Adipose tissue (tissue), 3 donors: ENCODE results near the gene RSPO1. TPM values are rescaled to one million over a fixed set of nuclear protein-coding genes. Genes with fewer than 3 reads are reported as not detected.
A peak's percentile ranks its signal among the peaks of the same experiment; 100 is the strongest.
"Not testable (repeated sequence)": the region's sequence is repeated elsewhere in the genome, so short reads cannot be mapped to it uniquely, and the experiment has no call there.

ENCODE experiments used
- H3K27ac ChIP-seq: one replicate; pipeline ENCODE4 v1.5.1; 2013; ENCODE audit warnings: low read depth, low read length
- WGBS, 3 donors: extraction: QIAGEN DNeasy Blood & Tissue Kit; methylation state at CpG; one replicate each; pipeline ENCODE4 v1.1.7; 2013; 5-methylcytosine and 5-hydroxymethylcytosine counted together
- polyA plus RNA-seq, 3 donors: library from polyadenylated mRNA; stranded (reverse); fragments of 200-250 nt; gene quantifications; one replicate each; pipeline ENCODE4 v1.2.3, GENCODE V29; 2013
- donor health status: healthy with polysubstance abuse.
- donor health status: Bipolar disorder and iron deficiency.
- donor health status: healthy.

Gene RSPO1
- polyA plus RNA-seq, 3 donors: 0.07 to 1.5 (median 0.77) TPM

DNA sequence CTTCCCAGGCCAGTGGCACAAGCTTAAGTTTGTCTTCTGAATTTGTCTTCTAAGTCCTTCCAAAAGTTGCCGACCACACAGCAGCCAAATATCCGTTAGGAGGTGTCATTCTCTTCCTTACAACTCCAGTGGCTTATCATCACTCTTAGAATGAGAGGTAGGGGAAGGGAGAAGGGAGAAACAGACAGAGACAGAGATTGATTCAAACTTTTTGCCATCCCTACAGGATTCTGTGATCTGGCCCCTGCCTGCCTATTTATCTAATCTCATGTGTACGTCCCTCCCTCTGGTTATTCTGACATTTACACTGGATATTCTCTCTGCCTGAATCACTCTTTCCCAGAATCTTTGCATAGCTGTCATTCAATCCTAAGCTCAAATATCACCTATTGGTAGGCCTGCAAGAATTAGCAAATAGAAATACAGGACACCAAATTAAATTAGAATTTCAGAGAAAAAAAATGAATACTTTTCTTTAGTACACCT lies 38.5 kb downstream of the RSPO1 start:
- 0 to 5% (median 0%) methylated on average over 2 to 3 of the region's 3 CpGs for WGBS, 3 donors

DNA sequence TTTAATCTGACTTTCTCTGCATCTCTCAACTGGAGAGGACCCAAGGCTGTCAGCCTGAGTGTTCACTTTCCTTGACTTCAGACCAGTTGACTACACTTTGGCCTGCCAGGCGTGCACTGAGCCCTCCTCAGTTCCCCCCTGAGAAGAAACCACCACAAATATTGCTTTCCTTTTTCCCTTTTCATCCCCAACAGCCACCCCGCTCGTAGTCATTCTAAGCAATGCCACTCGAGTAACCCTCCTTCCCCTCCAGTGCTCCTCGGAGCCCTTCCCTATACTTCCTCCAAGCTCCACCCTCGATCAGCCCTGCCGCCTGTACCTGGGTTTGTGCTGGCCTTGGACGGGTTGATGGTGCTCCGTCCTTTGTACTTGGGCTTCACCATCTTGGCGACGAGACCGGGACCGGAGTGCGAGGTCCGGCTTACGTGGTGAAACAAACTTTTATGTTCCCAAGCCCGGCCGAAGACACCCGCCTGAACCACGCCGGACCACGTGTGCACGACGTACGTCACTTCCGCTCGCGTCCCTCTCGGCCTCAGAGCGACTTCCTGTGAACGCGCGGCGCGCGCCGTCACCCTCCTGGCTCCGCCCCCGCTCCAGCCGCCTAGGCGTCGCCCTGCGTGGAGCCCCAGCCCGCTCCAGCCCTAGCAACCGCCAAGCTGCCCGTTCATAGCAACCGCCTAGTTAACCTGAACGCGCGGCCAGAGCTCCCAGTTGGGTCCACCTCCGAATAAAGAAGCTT lies 39.1 kb downstream of the RSPO1 start, which contains the start of gene GNL2:
GNL2 (minus strand) TSS at position 498 of the 742 bp plus-strand sequence; CDS start at position 383, 115 bp downstream.
- 0 to 1% (median 0%) methylated on average over 49 to 51 of the region's 51 CpGs for WGBS, 3 donors
- H3K27ac ChIP-seq: peak within 1 kb of the TSS; percentile 49

More for the DNA sequence above, 38.5 kb downstream of the RSPO1 start:
- no peak overlapping the region for H3K27ac ChIP-seq

DNA sequence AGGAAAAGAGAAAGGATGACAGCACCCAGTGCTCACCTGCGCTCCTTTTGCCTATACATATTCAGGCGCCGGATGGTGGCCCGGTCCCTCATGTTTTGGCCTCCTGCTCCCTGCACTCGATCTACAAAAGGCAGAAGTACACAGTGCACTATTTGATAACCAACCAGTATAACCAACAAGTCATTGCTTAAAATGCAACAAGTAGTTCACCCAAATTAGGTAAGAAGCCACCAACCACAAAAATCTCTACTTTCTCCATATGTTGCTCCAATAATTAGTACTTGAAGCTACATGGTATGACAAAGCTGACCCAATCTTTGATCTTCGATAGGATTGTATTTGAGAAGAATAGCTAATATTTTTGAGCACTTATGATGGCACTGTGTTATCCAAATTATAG lies 41.0 kb downstream of the RSPO1 start:
- no peak overlapping the region for H3K27ac ChIP-seq

DNA sequence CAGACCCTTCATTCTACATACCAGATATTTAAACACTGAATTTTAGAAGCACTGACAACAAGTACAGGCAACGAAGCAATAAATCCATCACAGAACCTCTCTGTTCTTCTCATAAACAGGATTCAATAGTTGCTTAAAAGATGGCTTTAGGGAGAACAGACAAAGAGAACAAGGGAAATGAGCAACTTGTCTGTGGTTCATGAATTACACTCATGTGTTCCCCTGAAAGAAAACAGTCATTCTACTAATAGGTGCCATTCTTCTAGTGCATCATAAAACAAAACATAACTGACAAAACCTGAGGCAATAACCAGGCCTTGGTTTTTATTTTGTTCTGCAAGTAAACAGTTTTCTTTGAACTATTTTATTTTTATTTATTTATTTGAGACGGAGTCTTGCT lies 45.8 kb downstream of the RSPO1 start:
- 90 to 94% (median 92%) methylated on average over 2 of the region's 2 CpGs for WGBS, 3 donors
- no peak overlapping the region for H3K27ac ChIP-seq

More for the DNA sequence above, 41.0 kb downstream of the RSPO1 start:
- WGBS, 3 donors: 89 to 93% (median 92%) methylated on average over 6 of the region's 6 CpGs

DNA sequence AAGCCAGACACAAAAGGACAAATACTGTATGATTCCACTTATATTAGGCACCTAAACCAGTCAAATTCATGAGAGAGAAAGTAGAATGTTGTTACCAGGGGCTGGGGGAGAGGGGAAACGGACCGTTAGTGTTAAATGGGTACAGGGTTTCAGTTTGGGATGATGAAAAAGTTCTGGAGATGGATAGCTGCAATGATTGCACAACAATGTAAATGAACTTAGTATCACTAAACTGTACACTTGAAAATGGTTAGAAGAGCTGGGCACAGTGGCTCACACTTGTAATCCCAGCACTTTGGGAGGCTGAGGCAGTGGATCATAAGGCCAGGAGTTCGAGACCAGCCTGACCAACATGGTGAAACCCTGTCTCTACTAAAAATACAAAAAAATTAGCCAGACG lies 50.1 kb downstream of the RSPO1 start:
- WGBS, 3 donors: 76 to 92% (median 89%) methylated on average over 4 of the region's 4 CpGs
- H3K27ac ChIP-seq: not testable (repeated sequence)

DNA sequence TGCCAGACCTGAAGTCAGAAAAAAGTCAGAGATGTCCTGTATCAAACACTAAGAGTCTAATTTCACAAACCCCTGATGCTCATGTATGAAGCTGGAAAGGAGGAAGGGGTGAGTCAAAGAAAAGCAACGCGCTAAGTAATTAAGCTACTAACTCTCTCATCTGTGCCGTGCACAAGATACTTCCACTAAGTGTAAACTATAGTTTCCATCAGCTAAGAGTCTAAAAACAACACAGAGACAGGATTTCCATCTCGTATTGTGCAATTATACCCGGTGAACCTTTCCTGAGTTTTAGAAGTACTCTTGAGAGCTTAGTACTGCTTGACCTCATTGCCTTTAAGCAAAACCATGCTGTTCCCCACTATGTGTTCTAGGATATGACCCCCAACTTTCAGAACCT lies 59.0 kb downstream of the RSPO1 start:
- H3K27ac ChIP-seq: no peak overlapping the region
- 85 to 88% (median 86%) methylated on average over 5 of the region's 5 CpGs for WGBS, 3 donors

DNA sequence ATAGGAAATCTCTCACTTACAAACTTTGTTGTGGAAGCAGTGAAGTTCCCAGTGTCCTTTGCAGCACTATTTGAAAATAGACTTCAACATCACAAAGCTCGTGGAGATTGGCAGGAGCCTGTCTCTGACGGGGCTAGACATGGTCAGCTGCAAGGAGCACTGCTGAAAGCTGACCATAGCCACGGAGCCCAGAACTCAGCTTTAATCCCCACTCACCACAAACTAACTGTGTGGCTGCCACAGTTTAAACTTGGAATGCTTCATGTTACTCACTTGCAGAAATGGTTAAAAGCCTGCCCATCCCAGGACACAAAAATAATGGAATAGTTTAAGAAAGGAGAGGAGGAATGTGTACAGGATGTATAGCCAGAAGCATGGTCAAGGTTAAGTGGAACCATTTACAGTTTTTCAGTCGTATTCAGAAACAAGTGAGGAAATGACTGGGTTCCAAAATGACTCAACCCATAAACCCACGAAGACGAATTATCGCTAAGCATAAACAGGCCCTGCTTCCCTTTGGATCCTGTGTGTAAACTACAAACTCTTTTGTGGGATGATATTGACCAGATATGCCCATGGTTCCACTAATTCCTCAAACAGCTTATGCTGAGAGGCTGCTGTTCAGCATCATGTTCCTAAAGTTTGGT lies 59.7 kb downstream of the RSPO1 start:
- 71 to 86% (median 71%) methylated on average over 7 of the region's 7 CpGs for WGBS, 3 donors
- H3K27ac ChIP-seq: no peak overlapping the region

DNA sequence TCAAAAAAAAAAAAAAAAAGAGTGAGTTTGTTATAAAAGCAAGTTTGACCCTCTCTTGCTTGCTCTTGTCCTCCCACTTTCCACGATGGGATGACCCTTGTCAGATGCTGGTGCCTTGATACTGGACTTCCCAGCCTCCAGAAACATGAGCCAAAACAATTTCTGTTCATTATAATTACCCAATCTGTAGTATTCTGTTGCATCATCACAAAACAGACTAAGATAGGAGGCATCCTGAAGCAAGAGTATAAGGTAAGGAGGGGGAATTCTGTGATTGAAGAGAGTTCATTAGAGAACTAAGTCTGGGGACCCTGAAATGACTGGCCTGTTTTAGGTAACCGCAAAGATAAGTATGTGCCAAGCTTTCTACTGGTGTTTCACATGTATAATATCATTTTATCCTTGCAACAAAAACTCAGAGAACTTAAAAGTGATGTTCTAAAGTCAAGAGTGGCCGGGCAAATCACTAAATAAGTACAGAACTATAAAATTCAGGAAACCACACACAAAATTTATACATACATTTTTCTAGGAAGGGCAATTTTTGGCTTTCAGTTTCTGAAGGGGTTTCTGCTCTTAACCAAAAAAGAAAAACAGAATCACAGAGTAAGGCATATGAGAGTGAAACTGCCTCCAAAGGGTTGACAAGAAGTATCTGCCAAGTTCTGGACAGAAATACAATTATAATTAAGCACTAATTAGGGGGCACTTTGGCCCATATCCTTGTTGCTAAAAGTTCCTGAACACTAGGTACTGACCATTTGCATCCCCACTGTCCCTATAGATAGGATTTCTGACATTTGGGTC lies 64.0 kb downstream of the RSPO1 start:
- 89 to 96% (median 94%) methylated on average over 3 of the region's 3 CpGs for WGBS, 3 donors
- H3K27ac ChIP-seq: no peak overlapping the region

DNA sequence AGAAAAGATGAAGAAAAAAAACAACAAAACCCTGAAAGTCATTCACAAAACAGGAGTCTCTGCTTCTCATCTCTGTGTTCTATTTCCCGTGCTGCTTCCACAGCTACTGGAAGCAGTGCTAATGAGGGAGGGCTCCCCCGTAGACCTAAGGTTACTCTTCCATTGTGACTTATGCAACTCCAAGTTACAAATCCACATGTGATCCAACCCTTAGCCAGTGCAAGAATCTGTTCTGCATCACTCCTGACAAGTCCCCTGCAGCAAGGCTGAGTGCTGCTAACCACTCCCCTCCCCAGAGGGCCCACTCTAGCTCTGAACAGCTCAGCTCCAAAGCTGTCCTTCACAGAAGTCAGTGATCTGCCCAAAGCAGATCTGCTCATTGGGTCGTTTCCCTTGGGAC lies 67.7 kb downstream of the RSPO1 start:
- H3K27ac ChIP-seq: no peak overlapping the region
- WGBS, 3 donors: 67 to 83% (median 73%) methylated on average over 3 of the region's 3 CpGs

DNA sequence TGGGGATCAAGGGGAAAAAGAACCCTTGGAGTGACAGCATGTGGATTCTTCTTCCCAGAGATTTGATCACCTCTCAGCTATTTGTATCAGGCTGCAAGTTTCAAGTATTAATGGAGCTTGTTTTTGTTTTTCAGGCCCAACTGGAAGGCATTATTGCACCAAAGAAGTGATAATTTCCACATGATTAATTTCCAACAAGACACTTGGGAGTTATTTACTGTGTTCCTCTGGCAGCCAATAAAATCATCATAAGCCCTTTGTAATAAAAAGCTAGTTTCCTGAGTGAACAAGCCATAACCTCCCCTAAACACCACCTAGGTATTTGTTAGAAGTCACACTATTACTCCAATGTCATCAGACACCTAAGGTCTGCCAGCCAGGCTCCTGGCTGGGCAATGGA lies 69.8 kb downstream of the RSPO1 start:
- H3K27ac ChIP-seq: no peak overlapping the region

DNA sequence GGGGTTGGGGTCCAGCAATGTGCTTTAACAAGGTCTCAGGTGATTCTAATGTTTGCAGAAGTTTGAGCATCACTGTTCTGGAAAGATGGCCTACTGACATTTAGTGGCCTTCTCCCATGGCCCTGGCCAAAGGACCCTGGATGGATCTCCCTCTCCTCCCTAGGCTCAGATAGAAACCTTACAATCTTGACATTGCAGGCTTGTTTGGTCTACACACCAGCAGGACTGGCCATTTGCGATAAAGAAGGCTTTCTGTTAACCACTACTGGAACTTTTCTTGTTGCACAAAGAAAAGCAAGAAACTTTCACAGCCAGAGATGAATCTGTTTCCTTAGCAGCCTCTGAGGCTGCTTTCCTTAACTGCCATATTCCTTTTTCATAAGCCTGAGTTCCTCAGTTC lies 71.7 kb downstream of the RSPO1 start:
- WGBS, 3 donors: 86 to 96% (median 96%) methylated on average over 1 of the region's 1 CpG
- no peak overlapping the region for H3K27ac ChIP-seq

Other genes with a start within 250 kb of the RSPO1 start
- 100 to 1,000 TPM in 1 of 3 donors, 10 to 100 TPM in 1, 1 to 10 TPM in 1; 7.1 to 104 (median 40.0) TPM for gene ZC3H12A, start 160.3 kb downstream of the RSPO1 start, polyA plus RNA-seq
- gene MEAF6, start 120.1 kb downstream of the RSPO1 start, polyA plus RNA-seq: 10 to 100 TPM; 27.6 to 57.4 (median 32.1) TPM
- gene SNIP1, start 80.6 kb downstream of the RSPO1 start, polyA plus RNA-seq: 1 to 10 TPM; 2.2 to 5.5 (median 5.0) TPM
- gene DNALI1, start 78.0 kb downstream of the RSPO1 start, polyA plus RNA-seq: 10 to 100 TPM in 2 of 3 donors, 1 to 10 TPM in 1; 3.8 to 13.3 (median 10.6) TPM
- gene GNL2, start 39.0 kb downstream of the RSPO1 start, polyA plus RNA-seq: 10 to 100 TPM; 17.7 to 49.4 (median 46.7) TPM
- gene CDCA8, start 57.6 kb upstream of the RSPO1 start, polyA plus RNA-seq: under 1 TPM; 0.22 to 0.67 (median 0.56) TPM
- 1 to 10 TPM in 1 of 3 donors, under 1 TPM in 2; 0.04 to 2.0 (median 0.90) TPM for gene EPHA10, start 130.2 kb upstream of the RSPO1 start, polyA plus RNA-seq
- gene MANEAL, start 159.0 kb upstream of the RSPO1 start, polyA plus RNA-seq: 1 to 10 TPM in 1 of 3 donors, under 1 TPM in 2; 0.56 to 7.4 (median 0.97) TPM
- gene C1orf122, start 172.9 kb upstream of the RSPO1 start, polyA plus RNA-seq: 10 to 100 TPM; 31.9 to 78.2 (median 62.2) TPM
- gene YRDC, start 173.3 kb upstream of the RSPO1 start, polyA plus RNA-seq: 10 to 100 TPM in 1 of 3 donors, 1 to 10 TPM in 2; 7.6 to 18.0 (median 8.7) TPM
- 1 to 10 TPM; 2.0 to 4.4 (median 3.9) TPM for gene MTF1, start 224.7 kb upstream of the RSPO1 start, polyA plus RNA-seq